ENCODE results near the gene SLC12A4. TPM values are rescaled to one million over a fixed set of nuclear protein-coding genes. Genes with fewer than 3 reads are reported as not detected.

Gene SLC12A4
- total RNA-seq, 1 donor from 2014 or later: 46.2 TPM

DNA sequence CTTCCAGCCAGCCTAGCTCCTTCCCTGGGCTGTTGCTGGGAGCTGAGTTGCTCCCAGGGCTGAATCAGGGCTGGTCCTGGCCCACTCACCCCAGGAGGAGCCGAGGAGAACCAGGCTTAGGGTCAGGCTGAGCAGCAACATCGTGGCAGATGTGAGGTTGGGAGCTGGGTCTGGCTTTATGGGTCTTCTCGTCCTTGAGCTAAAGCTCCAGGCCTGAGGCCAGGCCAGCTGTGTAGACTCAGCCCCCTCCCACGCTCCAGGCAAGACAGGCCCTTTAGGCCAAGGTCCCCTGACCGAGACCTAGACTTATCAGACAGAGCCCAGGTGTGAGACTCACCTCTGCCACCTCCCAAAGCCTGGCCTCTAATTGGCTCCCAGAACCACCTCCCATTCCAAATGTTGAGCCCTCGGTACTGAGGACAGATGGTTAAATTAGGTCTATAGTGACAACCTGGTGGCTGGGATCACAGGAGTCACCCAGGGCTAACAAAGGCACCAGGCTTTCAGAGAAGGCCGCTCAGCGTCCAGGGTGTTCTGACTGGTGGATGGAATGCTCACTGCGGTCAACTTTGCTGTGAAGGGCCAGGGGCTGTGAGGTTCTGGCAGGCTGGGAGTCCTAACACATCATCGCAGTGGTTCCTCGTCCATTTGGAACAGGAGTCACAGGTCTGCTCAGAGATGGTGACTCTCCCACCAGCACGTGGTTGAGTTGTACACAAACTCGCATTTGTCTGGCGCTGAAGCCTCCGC lies 36.5 kb downstream of the SLC12A4 start, which contains the start of gene CTRL:
Gene CTRL, minus strand, starts transcription at position 151 of the 750 bp plus-strand sequence. Its CDS starts 10 bp downstream, at position 141.
- intact Hi-C loops (cut with micrococcal nuclease): loop anchor here (10.0 kb wide), 1 partner anchor 407 kb away; the partner anchor contains the start of gene RIPOR1
- H3K4me1 Mint-ChIP-seq (ENCODE audit: low read depth): peaks cover 12% of the 10 kb centered on the region

GRCh38 chr16:67930678-67931211 lies 37.7 kb downstream of the SLC12A4 start:
- intact Hi-C loops (cut with micrococcal nuclease): loop anchor here (10.0 kb wide), 1 partner anchor 406 kb away; the partner anchor contains the start of gene RIPOR1

More for the DNA sequence above, 36.5 kb downstream of the SLC12A4 start, which contains the start of gene CTRL:
- H3K27me3 Mint-ChIP-seq (ENCODE audit: low read depth): no peaks in the 10 kb centered on the region
- peaks cover 65% of the 10 kb centered on the region for H3K36me3 Mint-ChIP-seq (ENCODE audit: low read depth)
- H3K9me3 Mint-ChIP-seq: no peaks in the 10 kb centered on the region
- no peak within 1 kb of the TSS for H3K4me3 Mint-ChIP-seq (ENCODE audit: low read depth)
- no peak for DNase-seq (ENCODE audit: low spot score)
- H3K27ac Mint-ChIP-seq: no peak within 1 kb of the TSS

GRCh38 chr16:67930191-67930590 lies 38.2 kb downstream of the SLC12A4 start:
- no peak for DNase-seq (ENCODE audit: low spot score)
- intact Hi-C loops (cut with micrococcal nuclease): loop anchor here (10.0 kb wide), 1 partner anchor 405 kb away; the partner anchor contains the start of gene RIPOR1
- Mint-ChIP-seq H3K36me3 (ENCODE audit: low read depth) (peaks cover 52% of the 10 kb centered on the region), H3K4me3 (ENCODE audit: low read depth) (no peak overlapping the region), H3K9me3 (no peaks in the 10 kb centered on the region), H3K27ac (no peak overlapping the region), H3K4me1 (ENCODE audit: low read depth) (peaks cover 7% of the 10 kb centered on the region), H3K27me3 (ENCODE audit: low read depth) (no peaks in the 10 kb centered on the region)

More at GRCh38 chr16:67930678-67931211, 37.7 kb downstream of the SLC12A4 start:
- Mint-ChIP-seq H3K36me3 (ENCODE audit: low read depth) (peaks cover 58% of the 10 kb centered on the region), H3K27me3 (ENCODE audit: low read depth) (no peaks in the 10 kb centered on the region), H3K4me3 (ENCODE audit: low read depth) (no peak overlapping the region), H3K9me3 (no peaks in the 10 kb centered on the region), H3K27ac (no peak overlapping the region), H3K4me1 (ENCODE audit: low read depth) (peaks cover 11% of the 10 kb centered on the region)
- DNase-seq (ENCODE audit: low spot score): no peak

GRCh38 chr16:67928561-67929364 lies 39.7 kb downstream of the SLC12A4 start:
- H3K36me3 Mint-ChIP-seq (ENCODE audit: low read depth): peaks cover 38% of the 10 kb centered on the region
- intact Hi-C loops (cut with micrococcal nuclease): loop anchor here (1.0 to 5.0 kb wide), 2 partner anchors 45 to 111 kb away; no protein-coding TSS in a partner anchor
- H3K27ac Mint-ChIP-seq: no peak overlapping the region
- no peak overlapping the region for H3K4me3 Mint-ChIP-seq (ENCODE audit: low read depth)
- peaks cover under 1% of the 10 kb centered on the region for H3K4me1 Mint-ChIP-seq (ENCODE audit: low read depth)
- H3K9me3 Mint-ChIP-seq: no peaks in the 10 kb centered on the region
- no peaks in the 10 kb centered on the region for H3K27me3 Mint-ChIP-seq (ENCODE audit: low read depth)
- peak; percentile 68 for DNase-seq (ENCODE audit: low spot score)

- no peaks in the 10 kb centered on the region for H3K4me1 Mint-ChIP-seq (ENCODE audit: low read depth)
- intact Hi-C loops (cut with micrococcal nuclease): loop anchor here (1.0 to 5.0 kb wide), 2 partner anchors 45 to 111 kb away; no protein-coding TSS in a partner anchor
- no peak overlapping the region for H3K4me3 Mint-ChIP-seq (ENCODE audit: low read depth)
- peaks cover 32% of the 10 kb centered on the region for H3K36me3 Mint-ChIP-seq (ENCODE audit: low read depth)
- no peak for DNase-seq (ENCODE audit: low spot score)
- no peaks in the 10 kb centered on the region for H3K27me3 Mint-ChIP-seq (ENCODE audit: low read depth)
- H3K27ac Mint-ChIP-seq: no peak overlapping the region
- no peaks in the 10 kb centered on the region for H3K9me3 Mint-ChIP-seq
Measured at GRCh38 chr16:67928147-67928546, 40.3 kb downstream of the SLC12A4 start.

DNA sequence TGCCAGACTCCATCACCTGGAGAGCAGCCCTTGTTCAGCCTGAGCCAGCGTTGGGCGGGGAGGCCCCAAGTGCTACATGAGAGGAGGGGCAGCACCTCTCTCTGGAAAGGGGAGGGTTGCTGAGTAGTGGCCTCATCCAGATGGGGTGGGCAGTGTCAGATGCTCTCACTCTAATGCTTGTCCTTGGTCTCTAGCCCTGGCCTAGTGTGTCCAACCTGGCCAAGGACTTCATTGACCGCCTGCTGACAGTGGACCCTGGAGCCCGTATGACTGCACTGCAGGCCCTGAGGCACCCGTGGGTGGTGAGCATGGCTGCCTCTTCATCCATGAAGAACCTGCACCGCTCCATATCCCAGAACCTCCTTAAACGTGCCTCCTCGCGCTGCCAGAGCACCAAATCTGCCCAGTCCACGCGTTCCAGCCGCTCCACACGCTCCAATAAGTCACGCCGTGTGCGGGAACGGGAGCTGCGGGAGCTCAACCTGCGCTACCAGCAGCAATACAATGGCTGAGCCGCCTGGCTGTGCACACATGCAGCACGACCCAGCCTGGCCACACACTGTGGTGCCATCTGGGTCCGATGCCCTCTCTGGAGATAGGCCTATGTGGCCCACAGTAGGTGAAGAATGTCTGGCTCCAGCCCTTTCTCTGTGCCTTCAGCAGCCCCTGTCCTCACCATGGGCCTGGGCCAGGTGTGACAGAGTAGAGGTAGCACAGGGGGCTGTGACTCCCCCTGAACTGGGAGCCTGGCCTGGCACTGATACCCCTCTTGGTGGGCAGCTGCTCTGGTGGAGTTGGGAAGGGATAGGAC lies 41.1 kb downstream of the SLC12A4 start:
- H3K27ac Mint-ChIP-seq: no peak overlapping the region
- no peak overlapping the region for H3K4me3 Mint-ChIP-seq (ENCODE audit: low read depth)
- DNase-seq (ENCODE audit: low spot score): no peak
- intact Hi-C loops (cut with micrococcal nuclease): loop anchor here (5.0 kb wide), 1 partner anchor 110 kb away; no protein-coding TSS in a partner anchor
- peaks cover 3% of the 10 kb centered on the region for H3K4me1 Mint-ChIP-seq (ENCODE audit: low read depth)
- peaks cover 28% of the 10 kb centered on the region for H3K36me3 Mint-ChIP-seq (ENCODE audit: low read depth)
- H3K9me3 Mint-ChIP-seq: no peaks in the 10 kb centered on the region
- H3K27me3 Mint-ChIP-seq (ENCODE audit: low read depth): no peaks in the 10 kb centered on the region

- DNase-seq (ENCODE audit: low spot score): no peak
- H3K4me1 Mint-ChIP-seq (ENCODE audit: low read depth): peaks cover 10% of the 10 kb centered on the region
- no peak overlapping the region for H3K27ac Mint-ChIP-seq
- H3K36me3 Mint-ChIP-seq (ENCODE audit: low read depth): peaks cover 24% of the 10 kb centered on the region
- H3K4me3 Mint-ChIP-seq (ENCODE audit: low read depth): no peak overlapping the region
- intact Hi-C loops (cut with micrococcal nuclease): loop anchor here (5.0 kb wide), 1 partner anchor 109 kb away; no protein-coding TSS in a partner anchor
- H3K27me3 Mint-ChIP-seq (ENCODE audit: low read depth): no peaks in the 10 kb centered on the region
- H3K9me3 Mint-ChIP-seq: no peaks in the 10 kb centered on the region
Measured at GRCh38 chr16:67926181-67926750, 42.2 kb downstream of the SLC12A4 start.

DNA sequence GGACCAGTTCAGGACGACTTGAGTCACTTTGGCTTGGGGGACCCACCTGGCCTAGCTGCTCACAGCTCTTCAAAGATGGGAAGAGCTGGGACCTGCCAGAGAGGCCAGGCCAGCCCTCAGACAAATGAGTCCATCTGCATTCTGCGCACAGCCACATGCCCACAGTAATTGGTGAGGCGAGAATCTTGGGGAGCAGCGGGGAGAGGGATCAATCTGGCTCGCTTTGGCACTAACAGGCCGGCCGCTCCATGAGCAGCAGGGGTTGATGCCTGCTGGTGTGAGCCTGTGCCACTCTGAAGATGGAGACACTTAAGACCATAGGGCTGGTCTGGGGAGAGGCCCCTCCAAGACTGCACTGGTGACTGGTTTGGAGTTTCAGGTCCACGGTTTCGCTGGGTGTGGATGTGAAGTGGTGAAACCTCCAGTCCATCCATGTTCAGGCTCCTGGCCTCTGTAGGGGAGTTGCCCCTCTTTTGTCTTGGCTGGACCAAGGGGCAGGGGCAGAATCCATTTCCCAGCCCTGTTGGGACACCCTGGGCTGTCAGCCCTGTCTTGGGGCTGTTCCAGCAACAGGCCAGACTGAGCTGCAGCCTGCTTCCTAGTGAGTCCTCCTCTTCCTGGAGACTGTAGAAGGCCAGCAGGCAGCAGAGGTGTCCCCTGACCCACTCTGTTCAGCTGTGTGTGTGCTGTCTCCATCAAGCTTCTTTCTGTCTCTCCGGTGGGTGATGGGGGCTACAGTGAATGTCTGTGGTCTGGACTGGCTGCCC lies 44.1 kb downstream of the SLC12A4 start:
- H3K27ac Mint-ChIP-seq: no peak overlapping the region

GRCh38 chr16:67923414-67924116 lies 44.9 kb downstream of the SLC12A4 start:
- H3K4me1 Mint-ChIP-seq (ENCODE audit: low read depth): peaks cover 10% of the 10 kb centered on the region
- H3K27ac Mint-ChIP-seq: no peak overlapping the region
- no peak for DNase-seq (ENCODE audit: low spot score)
- H3K9me3 Mint-ChIP-seq: no peaks in the 10 kb centered on the region
- intact Hi-C loops (cut with micrococcal nuclease): no loop called here
- no peaks in the 10 kb centered on the region for H3K27me3 Mint-ChIP-seq (ENCODE audit: low read depth)
- no peak overlapping the region for H3K4me3 Mint-ChIP-seq (ENCODE audit: low read depth)
- H3K36me3 Mint-ChIP-seq (ENCODE audit: low read depth): peaks cover 12% of the 10 kb centered on the region

More for the DNA sequence above, 44.1 kb downstream of the SLC12A4 start:
- Mint-ChIP-seq H3K27me3 (ENCODE audit: low read depth) (no peaks in the 10 kb centered on the region), H3K4me1 (ENCODE audit: low read depth) (peaks cover 10% of the 10 kb centered on the region), H3K4me3 (ENCODE audit: low read depth) (no peak overlapping the region), H3K9me3 (no peaks in the 10 kb centered on the region), H3K36me3 (ENCODE audit: low read depth) (peaks cover 13% of the 10 kb centered on the region)
- intact Hi-C loops (cut with micrococcal nuclease): no loop called here
- no peak for DNase-seq (ENCODE audit: low spot score)

GRCh38 chr16:67922740-67923139 lies 45.7 kb downstream of the SLC12A4 start:
- peaks cover 10% of the 10 kb centered on the region for H3K36me3 Mint-ChIP-seq (ENCODE audit: low read depth)

DNA sequence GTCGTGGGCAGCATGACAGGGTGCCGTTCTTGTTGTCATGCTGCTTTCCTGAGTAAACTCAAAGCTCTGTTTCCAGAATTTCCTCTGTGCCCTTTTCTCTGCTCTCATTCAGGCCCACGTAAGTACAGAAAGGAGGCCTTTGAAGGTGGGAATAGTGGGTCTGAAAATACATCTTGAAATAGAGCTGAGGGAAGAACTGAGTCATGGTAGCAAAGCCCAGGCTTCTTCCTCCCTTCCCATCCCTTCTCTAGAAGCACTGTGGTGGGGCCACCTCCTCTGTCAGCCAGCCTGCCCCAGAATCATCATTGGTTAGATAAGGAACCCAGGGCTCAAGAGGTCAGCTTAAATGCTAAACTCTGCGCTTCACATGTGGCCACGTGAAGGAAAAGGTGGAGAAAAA lies 46.2 kb downstream of the SLC12A4 start:
- no peak overlapping the region for H3K4me3 Mint-ChIP-seq (ENCODE audit: low read depth)

More at GRCh38 chr16:67922740-67923139, 45.7 kb downstream of the SLC12A4 start:
- Mint-ChIP-seq H3K27ac (peak overlapping the region; percentile 12), H3K27me3 (ENCODE audit: low read depth) (no peaks in the 10 kb centered on the region), H3K4me1 (ENCODE audit: low read depth) (peaks cover 17% of the 10 kb centered on the region), H3K9me3 (no peaks in the 10 kb centered on the region), H3K4me3 (ENCODE audit: low read depth) (no peak overlapping the region)
- DNase-seq (ENCODE audit: low spot score): no peak
- intact Hi-C loops (cut with micrococcal nuclease): no loop called here

More for the DNA sequence above, 46.2 kb downstream of the SLC12A4 start:
- Mint-ChIP-seq H3K4me1 (ENCODE audit: low read depth) (peaks cover 22% of the 10 kb centered on the region), H3K27me3 (ENCODE audit: low read depth) (no peaks in the 10 kb centered on the region), H3K27ac (peak overlapping the region; percentile 64), H3K36me3 (ENCODE audit: low read depth) (peaks cover 14% of the 10 kb centered on the region), H3K9me3 (no peaks in the 10 kb centered on the region)
- intact Hi-C loops (cut with micrococcal nuclease): no loop called here
- DNase-seq (ENCODE audit: low spot score): no peak
